ENCODE data around the gene CA11.
A peak's percentile ranks its signal among the peaks of the same experiment; 100 is the strongest.

Gene CA11

DNA sequence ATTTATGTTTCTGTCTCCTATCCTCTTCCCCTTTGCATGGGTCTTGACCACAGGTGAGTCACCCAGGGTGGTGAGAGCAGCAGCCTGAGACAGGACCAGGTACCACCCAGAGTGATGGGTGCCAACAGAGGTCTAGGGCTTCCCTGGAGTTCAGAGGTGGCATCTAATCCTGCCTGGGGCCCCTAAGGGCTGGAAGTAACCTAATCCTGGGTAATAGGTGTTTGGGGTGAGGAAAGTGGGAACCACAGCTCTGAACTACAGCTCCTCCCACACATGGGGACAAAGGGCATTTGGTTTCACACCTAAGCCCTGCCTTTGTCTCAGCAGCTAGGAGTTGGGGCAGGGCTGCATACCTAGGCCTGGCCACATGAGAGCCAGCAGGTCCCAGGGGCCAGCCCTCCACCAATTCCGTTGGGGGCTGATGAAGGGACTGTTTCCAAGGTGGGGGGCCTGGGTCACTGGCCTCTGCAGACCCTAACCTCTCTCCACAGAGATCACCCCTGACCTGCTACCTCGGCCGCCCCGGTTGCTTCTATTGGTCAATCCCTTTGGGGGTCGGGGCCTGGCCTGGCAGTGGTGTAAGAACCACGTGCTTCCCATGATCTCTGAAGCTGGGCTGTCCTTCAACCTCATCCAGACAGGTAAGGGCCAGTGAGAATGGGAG, 18.7 kb downstream of the CA11 start:
- H3K4me3 ChIP-seq (ENCODE audit: low read depth, low read length): no peak overlapping the region
- TF ChIP-seq, protein P1, sequence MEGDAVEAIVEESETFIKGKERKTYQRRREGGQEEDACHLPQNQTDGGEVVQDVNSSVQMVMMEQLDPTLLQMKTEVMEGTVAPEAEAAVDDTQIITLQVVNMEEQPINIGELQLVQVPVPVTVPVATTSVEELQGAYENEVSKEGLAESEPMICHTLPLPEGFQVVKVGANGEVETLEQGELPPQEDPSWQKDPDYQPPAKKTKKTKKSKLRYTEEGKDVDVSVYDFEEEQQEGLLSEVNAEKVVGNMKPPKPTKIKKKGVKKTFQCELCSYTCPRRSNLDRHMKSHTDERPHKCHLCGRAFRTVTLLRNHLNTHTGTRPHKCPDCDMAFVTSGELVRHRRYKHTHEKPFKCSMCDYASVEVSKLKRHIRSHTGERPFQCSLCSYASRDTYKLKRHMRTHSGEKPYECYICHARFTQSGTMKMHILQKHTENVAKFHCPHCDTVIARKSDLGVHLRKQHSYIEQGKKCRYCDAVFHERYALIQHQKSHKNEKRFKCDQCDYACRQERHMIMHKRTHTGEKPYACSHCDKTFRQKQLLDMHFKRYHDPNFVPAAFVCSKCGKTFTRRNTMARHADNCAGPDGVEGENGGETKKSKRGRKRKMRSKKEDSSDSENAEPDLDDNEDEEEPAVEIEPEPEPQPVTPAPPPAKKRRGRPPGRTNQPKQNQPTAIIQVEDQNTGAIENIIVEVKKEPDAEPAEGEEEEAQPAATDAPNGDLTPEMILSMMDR (IDR thresholded peaks at IDR 0.05; ENCODE audit: borderline replicate concordance, insufficient read depth, low read depth, low read length): no peak

DNA sequence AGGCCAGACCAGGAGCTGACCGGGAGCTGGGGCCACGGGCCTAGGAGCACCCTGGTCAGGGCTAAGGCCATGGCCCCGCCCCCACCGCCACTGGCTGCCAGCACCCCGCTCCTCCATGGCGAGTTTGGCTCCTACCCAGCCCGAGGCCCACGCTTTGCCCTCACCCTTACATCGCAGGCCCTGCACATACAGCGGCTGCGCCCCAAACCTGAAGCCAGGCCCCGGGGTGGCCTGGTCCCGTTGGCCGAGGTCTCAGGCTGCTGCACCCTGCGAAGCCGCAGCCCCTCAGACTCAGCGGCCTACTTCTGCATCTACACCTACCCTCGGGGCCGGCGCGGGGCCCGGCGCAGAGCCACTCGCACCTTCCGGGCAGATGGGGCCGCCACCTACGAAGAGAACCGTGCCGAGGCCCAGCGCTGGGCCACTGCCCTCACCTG, 20.1 kb downstream of the CA11 start:
- H3K4me3 ChIP-seq (ENCODE audit: low read depth, low read length): no peak overlapping the region
- TF ChIP-seq, protein P1 (IDR thresholded peaks at IDR 0.05; ENCODE audit: borderline replicate concordance, insufficient read depth, low read depth, low read length): no peak

DNA sequence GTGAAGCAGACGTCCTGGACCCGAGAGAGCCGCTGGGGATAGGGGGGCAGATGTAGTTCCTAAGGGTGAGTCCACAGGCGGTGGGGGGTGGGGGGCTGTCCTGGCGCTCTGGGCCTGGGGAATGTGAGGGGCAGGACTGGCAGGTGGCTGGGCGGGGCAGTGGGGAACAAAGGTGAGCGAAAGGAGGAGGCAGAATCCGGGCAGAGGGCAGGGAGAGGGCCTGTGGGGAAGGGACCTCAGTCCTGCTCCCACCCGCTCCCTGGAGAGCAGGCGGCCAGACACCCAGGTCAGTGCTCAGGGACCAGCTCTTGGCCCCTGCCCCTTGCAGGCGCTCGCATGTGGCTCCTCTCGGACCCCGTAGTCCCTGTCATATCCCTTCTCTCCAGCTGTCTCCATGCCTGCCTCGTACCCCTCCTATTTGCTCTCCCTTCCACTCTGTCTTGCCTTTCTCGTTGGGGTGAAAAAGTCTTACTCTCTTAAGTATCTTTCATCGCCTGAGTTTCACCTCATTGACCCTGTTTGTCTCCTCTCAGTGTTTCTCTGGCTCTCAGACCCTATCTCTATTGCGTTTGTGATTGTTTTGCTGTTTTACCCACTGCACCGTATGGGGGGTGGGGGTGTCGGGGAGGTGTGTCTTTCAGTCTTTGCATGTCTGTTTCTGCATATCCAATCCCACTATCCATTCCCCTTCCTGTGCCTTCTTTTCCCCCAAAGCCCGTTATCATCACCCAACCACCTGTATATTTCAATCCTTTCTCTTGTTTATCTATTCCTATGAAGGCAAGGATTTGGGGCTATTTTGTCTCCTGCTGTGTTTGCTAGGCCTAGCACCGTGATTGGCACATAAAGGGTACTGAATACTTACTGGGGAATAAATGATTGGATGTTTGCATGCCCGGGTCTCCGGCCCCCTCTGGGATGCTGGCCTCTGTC, 20.9 kb downstream of the CA11 start:
- TF ChIP-seq, protein P1 (IDR thresholded peaks at IDR 0.05; ENCODE audit: borderline replicate concordance, insufficient read depth, low read depth, low read length): no peak
- peak overlapping the region; percentile 29 for H3K4me3 ChIP-seq (ENCODE audit: low read depth, low read length)

DNA sequence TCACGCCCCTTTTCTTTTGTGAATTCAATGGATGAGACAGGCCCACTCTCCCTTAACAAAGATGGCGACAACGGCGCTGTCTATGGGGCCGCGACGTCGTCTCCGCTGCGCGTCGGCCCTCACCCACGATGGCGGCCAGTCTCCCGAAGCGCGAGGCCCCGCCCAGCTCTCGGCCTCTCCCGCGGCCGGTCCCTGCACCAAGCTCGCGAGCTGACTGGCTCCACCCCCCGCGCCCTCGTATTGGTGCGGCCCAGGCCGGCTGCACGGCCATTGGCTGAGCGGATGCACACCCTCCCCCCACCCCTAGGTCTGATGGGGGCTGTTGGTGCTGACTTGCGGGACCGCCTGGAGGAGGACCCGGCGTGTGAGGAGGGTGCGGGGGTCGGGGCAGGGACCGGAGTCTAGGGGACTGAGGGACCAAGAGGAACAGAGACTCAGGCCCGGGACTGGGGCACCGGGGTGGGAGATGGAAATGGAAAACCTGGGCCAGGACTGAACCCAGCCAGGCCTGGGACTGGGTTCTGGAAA, 21.9 kb downstream of the CA11 start:
- TF ChIP-seq, protein P1 (IDR thresholded peaks at IDR 0.05; ENCODE audit: borderline replicate concordance, insufficient read depth, low read depth, low read length): no peak

DNA sequence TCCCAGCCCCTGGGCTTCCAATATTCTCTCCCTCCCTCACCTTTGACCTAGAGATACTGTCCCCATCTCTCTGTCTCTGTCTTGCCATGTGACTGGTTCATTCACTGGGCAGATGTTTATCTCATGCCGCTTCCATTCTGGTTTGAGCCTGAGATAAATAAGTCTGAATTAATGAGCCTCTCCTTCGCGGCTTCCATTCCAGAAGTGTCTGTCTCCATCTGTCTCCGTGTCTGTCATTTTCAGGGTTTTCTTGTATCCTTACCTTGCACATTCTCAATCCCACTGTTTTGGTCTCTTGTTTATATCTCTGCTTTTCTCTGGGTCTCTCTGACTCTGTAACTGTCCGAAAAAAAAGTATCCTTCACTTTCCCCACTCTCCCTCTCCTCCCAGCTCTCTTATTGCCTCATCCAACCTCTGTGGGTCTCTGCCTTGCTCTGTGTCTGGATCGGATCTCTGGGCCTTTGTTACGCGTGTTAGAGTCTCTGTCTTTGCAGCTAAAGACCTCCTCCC, 22.4 kb downstream of the CA11 start:
- TF ChIP-seq, protein P1 (IDR thresholded peaks at IDR 0.05; ENCODE audit: borderline replicate concordance, insufficient read depth, low read depth, low read length): no peak
- peak overlapping the region; percentile 23 for H3K4me3 ChIP-seq (ENCODE audit: low read depth, low read length)

More for the DNA sequence above, 21.9 kb downstream of the CA11 start:
- H3K4me3 ChIP-seq (ENCODE audit: low read depth, low read length): peak overlapping the region; percentile 29

DNA sequence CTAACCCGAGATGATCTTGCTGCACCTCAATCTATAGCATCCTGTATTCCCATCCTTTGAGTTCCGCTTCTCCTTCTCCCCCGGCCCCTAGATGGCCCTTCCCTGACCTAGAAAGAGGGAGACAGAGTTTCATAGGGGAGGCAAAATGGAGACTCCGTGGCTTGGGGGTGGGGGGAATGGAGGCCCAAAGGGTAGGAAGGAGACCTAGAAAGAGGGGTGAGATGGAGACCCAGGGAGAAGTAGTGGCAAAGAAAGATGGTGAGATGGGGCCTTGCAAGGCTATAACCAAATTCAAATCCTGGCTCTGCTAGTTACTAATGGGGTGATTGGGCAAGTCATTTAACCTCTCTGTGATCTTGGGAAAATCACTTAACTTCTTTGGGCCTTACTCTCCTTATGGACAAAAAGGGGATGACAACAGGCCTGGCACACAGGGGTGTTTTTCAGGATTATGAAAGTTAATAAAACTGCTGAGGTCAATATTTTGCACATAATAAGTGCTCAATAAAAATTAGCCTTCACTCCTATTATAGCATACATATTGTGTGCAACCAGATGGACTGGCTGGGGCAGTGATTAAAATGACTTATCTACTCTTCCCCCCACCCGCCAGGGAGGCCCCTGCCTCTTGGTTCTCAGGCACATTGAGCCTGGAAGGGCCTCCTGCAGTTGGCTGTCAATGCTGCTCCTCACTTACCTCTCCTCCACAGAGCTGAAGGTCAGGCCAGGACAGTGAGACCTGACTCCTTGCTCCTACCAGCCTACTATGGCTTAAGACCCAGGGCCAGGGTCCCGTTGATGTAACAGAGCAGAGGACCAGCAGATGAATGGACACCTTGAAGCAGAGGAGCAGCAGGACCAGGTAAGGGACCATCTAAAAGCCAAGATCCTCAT, 26.0 kb downstream of the CA11 start:
- TF ChIP-seq, protein P1 (IDR thresholded peaks at IDR 0.05; ENCODE audit: borderline replicate concordance, insufficient read depth, low read depth, low read length): no peak
- peak overlapping the region; percentile 96 for H3K4me3 ChIP-seq (ENCODE audit: low read depth, low read length)
